ENCODE data around the gene ATP6V1E1. TPM values are rescaled to one million over a fixed set of nuclear protein-coding genes. Genes with fewer than 3 reads are reported as not detected.

ATP6V1E1 gene
- total RNA-seq, 1 experiment from 2014 or later = 89.2 TPM

DNA sequence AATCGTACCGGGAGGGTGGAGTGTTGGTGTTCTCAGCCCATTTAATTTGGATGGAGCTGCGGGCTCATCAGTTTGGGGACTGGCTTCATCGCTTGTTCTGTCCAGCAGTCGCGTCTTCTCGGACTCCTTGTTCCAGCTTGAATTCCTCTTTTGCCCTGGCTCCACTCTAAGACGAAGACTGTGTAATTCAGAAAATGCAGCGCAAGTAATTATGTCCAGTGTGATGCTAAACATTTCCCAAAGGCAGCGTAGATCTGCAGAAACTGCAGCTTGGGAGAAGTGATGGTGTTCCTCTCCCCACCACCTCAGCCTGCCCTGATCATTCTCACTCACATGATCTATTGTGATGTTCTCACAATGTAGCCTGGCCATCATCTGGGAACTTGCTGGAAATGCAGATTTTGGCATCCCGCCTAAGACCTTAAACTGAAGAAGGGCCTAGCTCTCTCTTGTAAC, 64.6 kb downstream of the ATP6V1E1 start:
- no peak overlapping the region for H2BK12ac ChIP-seq (ENCODE audit: insufficient read length, low read depth, low read length)
- H2BK120ac ChIP-seq (ENCODE audit: low read depth, low read length, poor library complexity, severe bottlenecking) = no peak overlapping the region
- peaks cover 17 to 27% (median 20%) of the 10 kb centered on the region in 3 experiments for H3K36me3 Mint-ChIP-seq (ENCODE audit: insufficient read depth in 1 of 3, low read depth in 3 of 3)
- no peak overlapping the region for H3K4me3 Mint-ChIP-seq
- no peak overlapping the region for H2BK15ac ChIP-seq (ENCODE audit: low read depth, low read length)
- H3K9me3 Mint-ChIP-seq = peaks cover 12 to 13% of the 10 kb centered on the region in 2 experiments; a peak in 4 of 5 replicates
- H2BK5ac ChIP-seq (ENCODE audit: insufficient read length, low read length) = no peak overlapping the region
- 0 out of 2 replicates have a peak, but pooled peaks cover 2% of the 10 kb centered on the region for H3K4me1 ChIP-seq (ENCODE audit: insufficient read depth, low read length)
- no peak overlapping the region for H3K4ac ChIP-seq (ENCODE audit: low read depth, low read length)
- H3K79me2 ChIP-seq (ENCODE audit: insufficient read depth, low read length) = no peaks in the 10 kb centered on the region
- no peak overlapping the region for H2BK20ac ChIP-seq (ENCODE audit: low read depth, low read length, poor library complexity, severe bottlenecking)
- H3K14ac ChIP-seq (ENCODE audit: insufficient read depth, low read length) = no peak overlapping the region
- H3K56ac ChIP-seq (ENCODE audit: insufficient read length, low read depth, low read length) = no peak overlapping the region
- WGBS (ENCODE audit: extremely low coverage, insufficient read length, low lambda C conversion rate) = no CpG with 5 or more reads among the region's 11 CpGs
- no peak overlapping the region for H3K4me2 ChIP-seq (ENCODE audit: insufficient read depth, insufficient read length, low read length)
- H3K9me3 ChIP-seq (ENCODE audit: control insufficient read depth, low read depth, low read length) = no peaks in the 10 kb centered on the region
- no peaks in the 10 kb centered on the region for H4K20me1 ChIP-seq (ENCODE audit: control insufficient read depth, insufficient read depth, insufficient read length)
- no peak overlapping the region for H4K8ac ChIP-seq (replicated peaks; ENCODE audit: insufficient read length, low read depth, low read length)
- H3K27ac ChIP-seq (ENCODE audit: insufficient read length, low read depth, low read length) = no peak overlapping the region
- peaks cover 22 to 27% of the 10 kb centered on the region in 2 experiments for H3K4me1 Mint-ChIP-seq
- H3K79me1 ChIP-seq (ENCODE audit: insufficient read depth, low read depth, low read length, poor library complexity, severe bottlenecking) = no peaks in the 10 kb centered on the region
- H3K18ac ChIP-seq (ENCODE audit: insufficient read length, low read depth, low read length) = no peak overlapping the region
- no peak overlapping the region for H3K23ac ChIP-seq (ENCODE audit: insufficient read length, low read depth, low read length)
- no peak overlapping the region for H2AK5ac ChIP-seq (ENCODE audit: insufficient read length, low read length)
- H3K9ac ChIP-seq (ENCODE audit: extremely low read depth, insufficient read length, low read length) = no peak overlapping the region
- DNase-seq = no peak
- no peaks in the 10 kb centered on the region for H3K23me2 ChIP-seq (ENCODE audit: insufficient read length, low read depth, low read length, poor library complexity, severe bottlenecking)
- H3K27me3 Mint-ChIP-seq (ENCODE audit: low read depth) = no peaks in the 10 kb centered on the region; the same call in none of the 2 replicates
- H4K5ac ChIP-seq (ENCODE audit: insufficient read length, low read depth, low read length) = no peak overlapping the region
- H4K91ac ChIP-seq (ENCODE audit: insufficient read length, low read depth, low read length) = no peak overlapping the region
- peak overlapping the region; percentile 39 to 97 (median 63); a peak in 4 of 7 replicates for H3K27ac Mint-ChIP-seq
- no peaks in the 10 kb centered on the region for H3K27me3 ChIP-seq (ENCODE audit: insufficient read depth, low read length)
- TF ChIP-seq, protein P1, sequence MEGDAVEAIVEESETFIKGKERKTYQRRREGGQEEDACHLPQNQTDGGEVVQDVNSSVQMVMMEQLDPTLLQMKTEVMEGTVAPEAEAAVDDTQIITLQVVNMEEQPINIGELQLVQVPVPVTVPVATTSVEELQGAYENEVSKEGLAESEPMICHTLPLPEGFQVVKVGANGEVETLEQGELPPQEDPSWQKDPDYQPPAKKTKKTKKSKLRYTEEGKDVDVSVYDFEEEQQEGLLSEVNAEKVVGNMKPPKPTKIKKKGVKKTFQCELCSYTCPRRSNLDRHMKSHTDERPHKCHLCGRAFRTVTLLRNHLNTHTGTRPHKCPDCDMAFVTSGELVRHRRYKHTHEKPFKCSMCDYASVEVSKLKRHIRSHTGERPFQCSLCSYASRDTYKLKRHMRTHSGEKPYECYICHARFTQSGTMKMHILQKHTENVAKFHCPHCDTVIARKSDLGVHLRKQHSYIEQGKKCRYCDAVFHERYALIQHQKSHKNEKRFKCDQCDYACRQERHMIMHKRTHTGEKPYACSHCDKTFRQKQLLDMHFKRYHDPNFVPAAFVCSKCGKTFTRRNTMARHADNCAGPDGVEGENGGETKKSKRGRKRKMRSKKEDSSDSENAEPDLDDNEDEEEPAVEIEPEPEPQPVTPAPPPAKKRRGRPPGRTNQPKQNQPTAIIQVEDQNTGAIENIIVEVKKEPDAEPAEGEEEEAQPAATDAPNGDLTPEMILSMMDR (conservative IDR thresholded peaks at IDR 0.05) = no peak
- no peak overlapping the region for H3T11ph ChIP-seq (ENCODE audit: low read length)
- no peak overlapping the region for H2AFZ ChIP-seq (ENCODE audit: low read length)
